GM04504 (cell line): ENCODE data around the gene CLEC16A.
"Not testable (repeated sequence)": the region's sequence is repeated elsewhere in the genome, so short reads cannot be mapped to it uniquely, and the experiment has no call there.

Experiments
- DNase-seq: peaks from one replicate; pipeline ENCODE4 v3.0.0-alpha.2; 2012; ENCODE audit warnings: low read depth

The CLEC16A gene

GRCh38 chr16:10941127-10941933 is 3.0 kb upstream of the CLEC16A start:
- no peak for DNase-seq

GRCh38 chr16:10941935-10942351 is 2.4 kb upstream of the CLEC16A start:
- DNase-seq: not testable (repeated sequence)

- peak; percentile 79 for DNase-seq
Observed at GRCh38 chr16:10942352-10943063, 1.9 kb upstream of the CLEC16A start, which contains the start of gene DEXI. TSS of gene DEXI (minus strand) at chr16:10942468. CDS start at chr16:10942005, 463 bp downstream.

GRCh38 chr16:10943064-10943353 is 1.4 kb upstream of the CLEC16A start:
- no peak for DNase-seq

GRCh38 chr16:10945065-10945787 is 862 bp downstream of the CLEC16A start:
- DNase-seq: no peak

- DNase-seq: no peak
Observed at GRCh38 chr16:10946308-10946707, 1.9 kb downstream of the CLEC16A start.

- no peak for DNase-seq
Observed at GRCh38 chr16:10947211-10947787, 2.9 kb downstream of the CLEC16A start.

GRCh38 chr16:10949424-10949970 is 5.1 kb downstream of the CLEC16A start:
- no peak for DNase-seq

- DNase-seq: no peak
Observed at GRCh38 chr16:10950393-10950792, 6.0 kb downstream of the CLEC16A start.

GRCh38 chr16:10951026-10951425 is 6.7 kb downstream of the CLEC16A start:
- no peak for DNase-seq

GRCh38 chr16:10954903-10955302 is 10.5 kb downstream of the CLEC16A start:
- no peak for DNase-seq

- no peak for DNase-seq
Observed at GRCh38 chr16:10957771-10958482, 13.6 kb downstream of the CLEC16A start.

- DNase-seq: no peak
Observed at GRCh38 chr16:10959161-10959560, 14.8 kb downstream of the CLEC16A start.

- DNase-seq: peak; percentile 70
Observed at GRCh38 chr16:10961231-10961630, 16.9 kb downstream of the CLEC16A start.

- DNase-seq: peak; percentile 74
Observed at GRCh38 chr16:10964039-10964890, 19.9 kb downstream of the CLEC16A start.

GRCh38 chr16:10964891-10965326 is 20.5 kb downstream of the CLEC16A start:
- no peak for DNase-seq

- DNase-seq: no peak
Observed at GRCh38 chr16:10965440-10966061, 21.2 kb downstream of the CLEC16A start.

GRCh38 chr16:10966129-10966528 is 21.8 kb downstream of the CLEC16A start:
- DNase-seq: no peak

GRCh38 chr16:10966559-10966958 is 22.2 kb downstream of the CLEC16A start:
- not testable (repeated sequence) for DNase-seq

- no peak for DNase-seq
Observed at GRCh38 chr16:10967986-10968385, 23.6 kb downstream of the CLEC16A start.
